ENCODE measurements around the gene KAT8. TPM values are rescaled to one million over a fixed set of nuclear protein-coding genes. Genes with fewer than 3 reads are reported as not detected.

Gene KAT8
- total and polyA plus RNA-seq, 9 of the 15 experiments (the other 6 are each of a cell fraction or from before 2014, with no cell fraction given) = 10.0 to 98.5 (median 76.4) TPM

- TF ChIP-seq ZNF584 (CRISPR knock-in tag; IDR thresholded peaks at IDR 0.05; ENCODE audit: low read depth) (no peak), ADNP (tag; IDR thresholded peaks at IDR 0.05) (no peak), SAFB (IDR thresholded peaks at IDR 0.05; ENCODE audit: borderline replicate concordance, low read depth, low read length) (no peak), ZNF408 (CRISPR knock-in tag; IDR thresholded peaks at IDR 0.05; ENCODE audit: low read depth) (no peak), RBBP5 (IDR thresholded peaks at IDR 0.05; ENCODE audit: borderline replicate concordance, insufficient read depth, low read length, poor library complexity, severe bottlenecking) (no peak), BRD4 (IDR thresholded peaks at IDR 0.05) (no peak), SMAD3 (CRISPR knock-in tag; conservative IDR thresholded peaks at IDR 0.05) (no peak), HOMEZ (CRISPR knock-in tag; IDR thresholded peaks at IDR 0.05) (no peak), TAF9B (IDR thresholded peaks at IDR 0.05; ENCODE audit: partially characterized antibody) (peak; percentile 79), KLF13 (tag; IDR thresholded peaks at IDR 0.05; ENCODE audit: borderline replicate concordance, low read depth) (peak; percentile 80; the same call in 1 of the 2 replicates), SMAD4 (CRISPR knock-in tag; conservative IDR thresholded peaks at IDR 0.05) (peak; percentile 53; the same call in 1 of the 2 replicates)
- TF ChIP-seq, protein P1, sequence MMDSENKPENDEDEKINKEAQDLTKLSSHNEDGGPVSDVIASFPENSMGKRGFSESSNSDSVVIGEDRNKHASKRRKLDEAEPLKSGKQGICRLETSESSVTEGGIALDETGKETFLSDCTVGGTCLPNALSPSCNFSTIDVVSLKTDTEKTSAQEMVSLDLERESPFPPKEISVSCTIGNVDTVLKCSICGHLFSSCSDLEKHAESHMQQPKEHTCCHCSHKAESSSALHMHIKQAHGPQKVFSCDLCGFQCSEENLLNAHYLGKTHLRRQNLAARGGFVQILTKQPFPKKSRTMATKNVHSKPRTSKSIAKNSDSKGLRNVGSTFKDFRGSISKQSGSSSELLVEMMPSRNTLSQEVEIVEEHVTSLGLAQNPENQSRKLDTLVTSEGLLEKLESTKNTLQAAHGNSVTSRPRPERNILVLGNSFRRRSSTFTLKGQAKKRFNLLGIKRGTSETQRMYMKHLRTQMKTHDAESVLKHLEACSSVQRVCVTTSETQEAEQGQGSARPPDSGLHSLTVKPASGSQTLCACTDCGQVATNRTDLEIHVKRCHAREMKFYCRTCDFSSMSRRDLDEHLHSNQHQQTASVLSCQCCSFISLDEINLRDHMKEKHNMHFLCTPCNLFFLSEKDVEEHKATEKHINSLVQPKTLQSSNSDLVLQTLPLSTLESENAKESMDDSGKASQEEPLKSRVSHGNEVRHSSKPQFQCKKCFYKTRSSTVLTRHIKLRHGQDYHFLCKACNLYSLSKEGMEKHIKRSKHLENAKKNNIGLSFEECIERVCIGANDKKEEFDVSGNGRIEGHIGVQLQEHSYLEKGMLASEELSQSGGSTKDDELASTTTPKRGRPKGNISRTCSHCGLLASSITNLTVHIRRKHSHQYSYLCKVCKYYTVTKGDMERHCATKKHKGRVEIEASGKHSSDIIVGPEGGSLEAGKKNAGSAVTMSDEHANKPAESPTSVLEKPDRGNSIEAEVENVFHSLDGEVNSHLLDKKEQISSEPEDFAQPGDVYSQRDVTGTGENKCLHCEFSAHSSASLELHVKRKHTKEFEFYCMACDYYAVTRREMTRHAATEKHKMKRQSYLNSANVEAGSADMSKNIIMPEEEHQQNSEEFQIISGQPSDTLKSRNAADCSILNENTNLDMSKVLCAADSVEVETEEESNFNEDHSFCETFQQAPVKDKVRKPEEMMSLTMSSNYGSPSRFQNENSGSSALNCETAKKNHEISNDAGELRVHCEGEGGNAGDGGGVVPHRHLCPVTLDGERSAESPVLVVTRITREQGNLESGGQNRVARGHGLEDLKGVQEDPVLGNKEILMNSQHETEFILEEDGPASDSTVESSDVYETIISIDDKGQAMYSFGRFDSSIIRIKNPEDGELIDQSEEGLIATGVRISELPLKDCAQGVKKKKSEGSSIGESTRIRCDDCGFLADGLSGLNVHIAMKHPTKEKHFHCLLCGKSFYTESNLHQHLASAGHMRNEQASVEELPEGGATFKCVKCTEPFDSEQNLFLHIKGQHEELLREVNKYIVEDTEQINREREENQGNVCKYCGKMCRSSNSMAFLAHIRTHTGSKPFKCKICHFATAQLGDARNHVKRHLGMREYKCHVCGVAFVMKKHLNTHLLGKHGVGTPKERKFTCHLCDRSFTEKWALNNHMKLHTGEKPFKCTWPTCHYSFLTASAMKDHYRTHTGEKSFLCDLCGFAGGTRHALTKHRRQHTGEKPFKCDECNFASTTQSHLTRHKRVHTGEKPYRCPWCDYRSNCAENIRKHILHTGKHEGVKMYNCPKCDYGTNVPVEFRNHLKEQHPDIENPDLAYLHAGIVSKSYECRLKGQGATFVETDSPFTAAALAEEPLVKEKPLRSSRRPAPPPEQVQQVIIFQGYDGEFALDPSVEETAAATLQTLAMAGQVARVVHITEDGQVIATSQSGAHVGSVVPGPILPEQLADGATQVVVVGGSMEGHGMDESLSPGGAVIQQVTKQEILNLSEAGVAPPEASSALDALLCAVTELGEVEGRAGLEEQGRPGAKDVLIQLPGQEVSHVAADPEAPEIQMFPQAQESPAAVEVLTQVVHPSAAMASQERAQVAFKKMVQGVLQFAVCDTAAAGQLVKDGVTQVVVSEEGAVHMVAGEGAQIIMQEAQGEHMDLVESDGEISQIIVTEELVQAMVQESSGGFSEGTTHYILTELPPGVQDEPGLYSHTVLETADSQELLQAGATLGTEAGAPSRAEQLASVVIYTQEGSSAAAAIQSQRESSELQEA (IDR thresholded peaks at IDR 0.05; ENCODE audit: low read depth) = 0 out of 2 replicates have a peak, but pooled peaks have one; percentile 15
- TF ChIP-seq, protein P2, sequence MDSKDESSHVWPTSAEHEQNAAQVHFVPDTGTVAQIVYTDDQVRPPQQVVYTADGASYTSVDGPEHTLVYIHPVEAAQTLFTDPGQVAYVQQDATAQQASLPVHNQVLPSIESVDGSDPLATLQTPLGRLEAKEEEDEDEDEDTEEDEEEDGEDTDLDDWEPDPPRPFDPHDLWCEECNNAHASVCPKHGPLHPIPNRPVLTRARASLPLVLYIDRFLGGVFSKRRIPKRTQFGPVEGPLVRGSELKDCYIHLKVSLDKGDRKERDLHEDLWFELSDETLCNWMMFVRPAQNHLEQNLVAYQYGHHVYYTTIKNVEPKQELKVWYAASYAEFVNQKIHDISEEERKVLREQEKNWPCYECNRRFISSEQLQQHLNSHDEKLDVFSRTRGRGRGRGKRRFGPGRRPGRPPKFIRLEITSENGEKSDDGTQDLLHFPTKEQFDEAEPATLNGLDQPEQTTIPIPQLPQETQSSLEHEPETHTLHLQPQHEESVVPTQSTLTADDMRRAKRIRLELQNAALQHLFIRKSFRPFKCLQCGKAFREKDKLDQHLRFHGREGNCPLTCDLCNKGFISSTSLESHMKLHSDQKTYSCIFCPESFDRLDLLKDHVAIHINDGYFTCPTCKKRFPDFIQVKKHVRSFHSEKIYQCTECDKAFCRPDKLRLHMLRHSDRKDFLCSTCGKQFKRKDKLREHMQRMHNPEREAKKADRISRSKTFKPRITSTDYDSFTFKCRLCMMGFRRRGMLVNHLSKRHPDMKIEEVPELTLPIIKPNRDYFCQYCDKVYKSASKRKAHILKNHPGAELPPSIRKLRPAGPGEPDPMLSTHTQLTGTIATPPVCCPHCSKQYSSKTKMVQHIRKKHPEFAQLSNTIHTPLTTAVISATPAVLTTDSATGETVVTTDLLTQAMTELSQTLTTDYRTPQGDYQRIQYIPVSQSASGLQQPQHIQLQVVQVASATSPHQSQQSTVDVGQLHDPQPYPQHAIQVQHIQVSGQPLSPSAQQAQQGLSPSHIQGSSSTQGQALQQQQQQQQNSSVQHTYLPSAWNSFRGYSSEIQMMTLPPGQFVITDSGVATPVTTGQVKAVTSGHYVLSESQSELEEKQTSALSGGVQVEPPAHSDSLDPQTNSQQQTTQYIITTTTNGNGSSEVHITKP (IDR thresholded peaks at IDR 0.05; ENCODE audit: partially characterized antibody) = peak; percentile 26
These were observed 43.3 kb upstream of the KAT8 start, which contains the start of the genes ZNF646 and ZNF668 (continued) for GRCh38 chr16:31073970-31074813.
